ENCODE measurements around the gene FOSL2. TPM values are rescaled to one million over a fixed set of nuclear protein-coding genes. Genes with fewer than 3 reads are reported as not detected.
"Not testable (repeated sequence)": the region's sequence is repeated elsewhere in the genome, so short reads cannot be mapped to it uniquely, and the experiment has no call there.

The FOSL2 gene
- total RNA-seq, 1 donor from 2014 or later, result 50.2 TPM

GRCh38 chr2:28370354-28370753 lies 22.3 kb upstream of the FOSL2 start:
- peaks cover 18% of the 10 kb centered on the region for H3K4me1 ChIP-seq
- TF ChIP-seq CTCF (IDR thresholded peaks at IDR 0.05; ENCODE audit: borderline replicate concordance), result no peak
- H3K4me3 ChIP-seq, result no peak overlapping the region
- H3K27me3 ChIP-seq (ENCODE audit: low read depth), result no peaks in the 10 kb centered on the region
- H3K36me3 ChIP-seq, result no peaks in the 10 kb centered on the region
- no peak for DNase-seq
- intact Hi-C loops (cut with micrococcal nuclease), result no loop called here
- no peak overlapping the region for H3K27ac ChIP-seq (replicated peaks)
- H3K9me3 ChIP-seq (replicated peaks), result no peaks in the 10 kb centered on the region

GRCh38 chr2:28371728-28372127 lies 20.9 kb upstream of the FOSL2 start:
- H3K4me3 ChIP-seq; H3K27me3 ChIP-seq (ENCODE audit: low read depth); intact Hi-C loops (cut with micrococcal nuclease): not testable (repeated sequence)

GRCh38 chr2:28373854-28374253 lies 18.8 kb upstream of the FOSL2 start:
- Histone ChIP-seq H3K27me3 (ENCODE audit: low read depth) (no peaks in the 10 kb centered on the region), H3K4me1 (no peaks in the 10 kb centered on the region), H3K9me3 (replicated peaks) (no peaks in the 10 kb centered on the region), H3K4me3 (no peak overlapping the region), H3K27ac (replicated peaks) (no peak overlapping the region), H3K36me3 (no peaks in the 10 kb centered on the region)
- DNase-seq, result no peak
- TF ChIP-seq CTCF (IDR thresholded peaks at IDR 0.05; ENCODE audit: borderline replicate concordance), result no peak
- intact Hi-C loops (cut with micrococcal nuclease), result no loop called here

More at GRCh38 chr2:28371728-28372127, 20.9 kb upstream of the FOSL2 start:
- DNase-seq; H3K27ac ChIP-seq (replicated peaks); H3K9me3 ChIP-seq (replicated peaks); H3K4me1 ChIP-seq; H3K36me3 ChIP-seq: not testable (repeated sequence)

- TF ChIP-seq CTCF (IDR thresholded peaks at IDR 0.05; ENCODE audit: borderline replicate concordance), result no peak
- Histone ChIP-seq H3K9me3 (replicated peaks) (no peaks in the 10 kb centered on the region), H3K36me3 (no peaks in the 10 kb centered on the region), H3K27me3 (ENCODE audit: low read depth) (no peaks in the 10 kb centered on the region), H3K27ac (replicated peaks) (no peak overlapping the region), H3K4me3 (no peak overlapping the region), H3K4me1 (no peaks in the 10 kb centered on the region)
- intact Hi-C loops (cut with micrococcal nuclease), result no loop called here
- no peak for DNase-seq
Measured at GRCh38 chr2:28374331-28374730, 18.3 kb upstream of the FOSL2 start.

GRCh38 chr2:28375236-28375635 lies 17.4 kb upstream of the FOSL2 start:
- intact Hi-C loops (cut with micrococcal nuclease), result no loop called here
- no peaks in the 10 kb centered on the region for H3K36me3 ChIP-seq
- no peaks in the 10 kb centered on the region for H3K27me3 ChIP-seq (ENCODE audit: low read depth)
- no peaks in the 10 kb centered on the region for H3K9me3 ChIP-seq (replicated peaks)
- no peak for TF ChIP-seq CTCF (IDR thresholded peaks at IDR 0.05; ENCODE audit: borderline replicate concordance)
- no peak overlapping the region for H3K4me3 ChIP-seq
- no peak overlapping the region for H3K27ac ChIP-seq (replicated peaks)
- DNase-seq, result no peak
- H3K4me1 ChIP-seq, result no peaks in the 10 kb centered on the region

- intact Hi-C loops (cut with micrococcal nuclease), result no loop called here
- no peak for TF ChIP-seq CTCF (IDR thresholded peaks at IDR 0.05; ENCODE audit: borderline replicate concordance)
- no peaks in the 10 kb centered on the region for H3K9me3 ChIP-seq (replicated peaks)
- no peaks in the 10 kb centered on the region for H3K36me3 ChIP-seq
- H3K4me3 ChIP-seq, result no peak overlapping the region
- no peaks in the 10 kb centered on the region for H3K4me1 ChIP-seq
- no peaks in the 10 kb centered on the region for H3K27me3 ChIP-seq (ENCODE audit: low read depth)
- no peak overlapping the region for H3K27ac ChIP-seq (replicated peaks)
- no peak for DNase-seq
Measured at GRCh38 chr2:28375742-28376631, 16.7 kb upstream of the FOSL2 start.

Data from left ventricle myocardium inferior (tissue), 1 donor.